IMR-90 (cell line): ENCODE results near the gene FBXL19.

Experiments
- CTCF ChIP-seq: conservative IDR thresholded peaks from 2 replicates; pipeline ENCODE4 v1.5.1; 2012; ENCODE audit warnings: mild to moderate bottlenecking, low read depth, low read length, improper control_type of control experiment
- POLR2A ChIP-seq: IDR thresholded peaks from 2 replicates; pipeline ENCODE4 v1.6.1; 2012; ENCODE audit warnings: mild to moderate bottlenecking, low read depth, low read length

DNA sequence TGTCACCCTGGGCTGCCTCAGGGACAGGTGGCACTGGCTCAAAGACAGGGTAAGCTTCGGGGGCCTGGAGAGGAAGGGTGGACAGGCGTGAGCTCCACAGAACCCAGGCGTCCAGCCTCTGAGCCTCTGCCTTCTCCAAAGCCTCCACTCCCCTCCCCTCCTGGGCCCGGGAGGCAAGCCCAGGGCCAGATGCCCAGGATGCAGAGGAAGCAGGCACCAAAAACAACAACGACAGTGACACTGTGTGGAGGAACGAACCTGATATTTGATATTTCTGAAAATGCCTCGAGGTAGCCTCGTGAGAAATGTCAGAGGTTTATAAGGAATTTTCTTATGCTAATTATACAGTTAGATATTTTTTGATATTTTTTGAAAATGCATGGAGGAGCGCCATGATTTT, 35.4 kb upstream of the FBXL19 start:
- no peak for TF ChIP-seq CTCF
- TF ChIP-seq POLR2A, result no peak
